ENCODE results near the gene POLR3E.
A peak's percentile ranks its signal among the peaks of the same experiment; 100 is the strongest.

The POLR3E gene

DNA sequence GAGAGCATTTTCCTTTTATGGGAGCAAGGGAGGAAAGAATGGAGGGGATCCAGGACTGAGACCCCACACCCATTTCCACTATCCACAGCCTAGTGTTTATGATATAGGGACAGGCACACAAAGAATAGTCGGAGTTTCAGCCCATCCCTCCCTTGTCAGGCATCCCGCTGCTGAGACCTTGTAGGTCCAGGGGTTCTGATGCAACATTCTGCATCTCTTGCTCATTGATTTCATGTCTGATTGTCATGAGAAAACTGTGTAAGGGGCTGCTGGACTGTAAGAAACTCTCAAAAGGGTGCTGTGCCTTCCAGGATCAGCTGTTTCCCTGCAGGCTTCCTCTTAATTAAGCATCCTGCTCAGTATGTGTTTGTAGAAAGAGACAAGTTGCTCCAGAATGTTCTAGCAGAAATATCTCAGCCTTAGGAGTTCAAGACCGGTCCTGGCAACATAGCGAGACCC, 5.3 kb upstream of the POLR3E start:
- peak; percentile 56 for DNase-seq (ENCODE audit: low read depth)
- no peak overlapping the region for H3K4me3 ChIP-seq (replicated peaks; ENCODE audit: low read depth, low read length)

GRCh38 chr16:22292320-22292719, 4.9 kb upstream of the POLR3E start:
- no peak for DNase-seq (ENCODE audit: low read depth)
- no peak overlapping the region for H3K4me3 ChIP-seq (replicated peaks; ENCODE audit: low read depth, low read length)
- TF ChIP-seq CTCF (IDR thresholded peaks at IDR 0.05; ENCODE audit: low read length, missing control alignments), result no peak

More for the DNA sequence above, 5.3 kb upstream of the POLR3E start:
- TF ChIP-seq CTCF (IDR thresholded peaks at IDR 0.05; ENCODE audit: low read length, missing control alignments), result no peak

DNA sequence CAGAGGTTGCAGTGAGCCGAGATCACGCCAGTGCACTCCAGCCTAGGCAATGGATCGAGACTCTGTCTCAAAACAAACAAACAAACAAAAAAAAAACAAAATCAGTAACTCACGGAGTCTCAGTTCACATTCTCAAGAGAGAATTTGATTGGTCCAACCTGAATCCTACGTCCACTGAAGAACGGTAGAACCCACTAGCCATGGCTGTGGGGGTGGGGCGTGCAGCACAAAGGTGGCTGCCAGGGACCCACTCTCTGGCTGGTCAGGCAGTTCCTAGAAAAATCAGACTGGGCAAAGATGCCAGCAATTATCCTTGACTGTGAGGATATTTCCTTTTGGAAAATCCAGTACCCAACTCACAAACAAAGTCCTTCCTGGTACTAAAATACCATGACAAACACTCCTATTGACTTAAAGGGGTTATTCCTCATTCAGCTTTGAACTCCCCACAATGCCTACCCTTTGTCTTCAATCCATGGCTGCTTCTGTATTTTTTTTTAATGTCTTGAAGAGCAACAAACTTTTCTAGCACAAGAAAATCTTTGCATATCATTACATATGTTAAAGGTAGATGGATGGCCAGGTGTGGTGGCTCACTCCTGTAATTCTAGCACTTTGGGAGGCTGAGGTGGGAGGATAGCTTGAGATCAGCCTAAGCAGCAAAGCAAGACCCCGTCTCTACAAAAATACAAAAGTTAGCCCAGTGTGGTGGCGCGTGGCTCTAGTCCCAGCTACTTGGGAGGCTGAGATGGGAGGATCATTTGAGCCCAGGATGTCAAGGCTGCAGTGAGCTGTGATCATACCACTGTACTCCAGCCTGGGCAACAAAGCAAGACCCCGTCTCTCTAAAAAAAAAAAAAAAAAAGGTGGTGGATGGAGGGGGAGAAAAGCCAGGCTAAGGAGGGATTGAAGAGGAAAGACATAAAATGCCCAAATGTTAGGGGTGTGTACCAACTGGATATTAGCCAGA, 3.8 kb upstream of the POLR3E start:
- H3K4me3 ChIP-seq (replicated peaks; ENCODE audit: low read depth, low read length), result no peak overlapping the region
- DNase-seq (ENCODE audit: low read depth), result no peak
- no peak for TF ChIP-seq CTCF (IDR thresholded peaks at IDR 0.05; ENCODE audit: low read length, missing control alignments)

DNA sequence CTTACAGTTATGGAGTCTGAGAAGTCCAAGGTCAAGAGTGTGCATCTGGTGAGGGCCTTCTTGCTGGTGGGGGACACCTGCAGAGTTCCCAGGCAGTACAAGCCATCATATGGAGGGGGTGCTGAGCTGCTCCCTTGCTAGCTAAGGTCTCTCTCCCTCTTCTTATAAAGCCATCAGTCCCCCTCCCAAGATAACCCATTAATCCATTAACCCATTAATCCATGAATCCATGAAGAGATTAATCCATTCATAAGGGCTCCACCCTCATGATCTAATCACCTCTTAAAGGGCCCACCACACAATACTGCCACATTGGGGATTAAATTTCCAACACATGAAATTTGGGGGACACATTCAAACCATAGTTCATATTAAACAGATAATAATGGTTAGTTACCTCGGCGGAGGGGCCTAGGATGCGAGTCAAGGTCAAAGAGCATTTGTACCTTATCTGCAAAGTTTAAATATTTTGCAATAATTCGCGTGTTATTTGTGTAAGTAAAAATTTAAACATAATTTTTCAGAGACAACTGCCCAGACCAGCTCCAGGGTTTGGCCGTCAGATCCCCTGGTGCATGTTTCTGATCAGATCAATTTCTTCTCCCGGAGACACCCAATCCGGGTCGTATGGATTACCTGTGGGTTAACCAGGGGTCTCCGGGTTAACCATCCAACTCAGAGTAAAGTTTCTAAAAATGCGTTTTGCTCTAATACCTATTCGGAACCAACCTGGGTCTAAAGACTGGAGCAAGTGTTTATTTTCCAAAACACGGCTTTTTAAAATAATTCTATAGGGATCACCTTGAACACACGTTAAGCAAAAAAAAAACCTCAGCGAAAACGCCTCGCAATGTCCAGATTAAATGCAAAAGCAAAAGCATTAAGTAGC, 740 bp upstream of the POLR3E start:
- H3K4me3 ChIP-seq (replicated peaks; ENCODE audit: low read depth, low read length), result peak overlapping the region; percentile 69
- DNase-seq (ENCODE audit: low read depth), result no peak
- TF ChIP-seq CTCF (IDR thresholded peaks at IDR 0.05; ENCODE audit: low read length, missing control alignments), result no peak

GRCh38 chr16:22297871-22298733, 893 bp downstream of the POLR3E start:
- TF ChIP-seq CTCF (IDR thresholded peaks at IDR 0.05; ENCODE audit: low read length, missing control alignments), result no peak
- H3K4me3 ChIP-seq (replicated peaks; ENCODE audit: low read depth, low read length), result peak overlapping the region; percentile 90
- DNase-seq (ENCODE audit: low read depth), result peak; percentile 96

DNA sequence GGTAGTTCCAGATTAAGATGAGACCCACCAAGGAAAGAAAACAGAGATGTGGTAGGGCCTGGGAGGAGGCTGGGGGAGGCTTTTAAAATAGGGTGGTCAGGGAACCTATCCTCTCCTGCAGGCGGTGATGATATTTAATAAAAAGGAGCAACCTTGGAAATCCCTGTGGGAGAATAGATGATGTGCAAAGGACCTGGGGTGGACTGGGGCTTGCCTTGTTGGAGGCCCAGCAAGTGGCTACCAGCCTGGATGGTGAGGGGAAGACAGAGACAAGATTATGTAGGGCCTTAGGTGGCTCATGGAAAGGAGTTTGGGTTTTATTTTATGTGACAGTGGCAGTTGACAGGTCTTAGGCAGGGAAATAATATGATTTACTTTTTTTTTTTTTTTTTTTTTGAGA, 1.8 kb downstream of the POLR3E start:
- no peak for DNase-seq (ENCODE audit: low read depth)
- no peak for TF ChIP-seq CTCF (IDR thresholded peaks at IDR 0.05; ENCODE audit: low read length, missing control alignments)
- H3K4me3 ChIP-seq (replicated peaks; ENCODE audit: low read depth, low read length), result no peak overlapping the region

Data from fibroblast of pulmonary artery (primary cell).